DOHH2 (cell line): ENCODE data around the gene AMHR2.

Source experiments
- EZH2phosphoT487 ChIP-seq: fragments of 200-600 bp; sonication (generic); IDR thresholded peaks from 2 replicates; pipeline ENCODE4 v1.6.1; 2017; ENCODE audit warnings: borderline replicate concordance, mild to moderate bottlenecking, antibody characterized with exemption, low read length, moderate library complexity, mixed read lengths
- TF ChIP-seq, protein P1 (sequence below): fragments of 200-600 bp; sonication (generic); IDR thresholded peaks from one replicate; pipeline ENCODE4 v1.5.1; 2014; ENCODE audit warnings: antibody characterized with exemption, mild to moderate bottlenecking, low read depth, low read length; ENCODE audit not compliant: poor library complexity, severe bottlenecking

DNA sequence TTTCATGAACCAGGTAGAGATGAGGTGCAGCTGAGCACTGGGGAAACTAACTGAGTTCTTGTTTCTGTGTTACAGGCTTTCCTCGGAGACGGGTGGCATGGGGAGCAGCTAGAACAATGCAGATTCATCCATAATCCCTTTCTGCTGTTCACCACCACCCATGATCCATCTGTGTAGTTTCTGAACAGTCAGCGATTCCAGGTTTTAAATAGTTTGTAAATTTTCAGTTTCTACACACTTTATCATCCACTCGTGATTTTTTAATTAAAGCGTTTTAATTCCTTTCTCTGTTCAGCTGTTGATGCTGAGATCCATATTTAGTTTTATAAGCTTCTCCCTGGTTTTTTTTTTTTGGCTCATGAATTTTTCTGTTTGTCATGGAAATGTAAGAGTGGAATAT is 55.7 kb downstream of the AMHR2 start:
- TF ChIP-seq, protein P1, sequence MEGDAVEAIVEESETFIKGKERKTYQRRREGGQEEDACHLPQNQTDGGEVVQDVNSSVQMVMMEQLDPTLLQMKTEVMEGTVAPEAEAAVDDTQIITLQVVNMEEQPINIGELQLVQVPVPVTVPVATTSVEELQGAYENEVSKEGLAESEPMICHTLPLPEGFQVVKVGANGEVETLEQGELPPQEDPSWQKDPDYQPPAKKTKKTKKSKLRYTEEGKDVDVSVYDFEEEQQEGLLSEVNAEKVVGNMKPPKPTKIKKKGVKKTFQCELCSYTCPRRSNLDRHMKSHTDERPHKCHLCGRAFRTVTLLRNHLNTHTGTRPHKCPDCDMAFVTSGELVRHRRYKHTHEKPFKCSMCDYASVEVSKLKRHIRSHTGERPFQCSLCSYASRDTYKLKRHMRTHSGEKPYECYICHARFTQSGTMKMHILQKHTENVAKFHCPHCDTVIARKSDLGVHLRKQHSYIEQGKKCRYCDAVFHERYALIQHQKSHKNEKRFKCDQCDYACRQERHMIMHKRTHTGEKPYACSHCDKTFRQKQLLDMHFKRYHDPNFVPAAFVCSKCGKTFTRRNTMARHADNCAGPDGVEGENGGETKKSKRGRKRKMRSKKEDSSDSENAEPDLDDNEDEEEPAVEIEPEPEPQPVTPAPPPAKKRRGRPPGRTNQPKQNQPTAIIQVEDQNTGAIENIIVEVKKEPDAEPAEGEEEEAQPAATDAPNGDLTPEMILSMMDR: no peak
- no peak for TF ChIP-seq EZH2phosphoT487
